ENCODE measurements around the gene UBE2L3. TPM values are rescaled to one million over a fixed set of nuclear protein-coding genes. Genes with fewer than 3 reads are reported as not detected.

The UBE2L3 gene
- polyA plus RNA-seq, 1 of the 3 experiments (the other 2 are of a cell fraction) = 41.2 TPM

- POLR2A ChIA-PET = no interaction called here
- CTCF ChIA-PET = interaction anchor here (1.5 to 11.2 kb wide), 2 partner anchors 16 to 18 kb away, joined by 5 to 145 read pairs; partner anchors contain the start of gene SDF2L1
- no peak overlapping the region for H3K9ac ChIP-seq
Measured at GRCh38 chr22:21622011-21622918, 54.8 kb downstream of the UBE2L3 start.

More at GRCh38 chr22:21622011-21622918, 54.8 kb downstream of the UBE2L3 start:
- Histone ChIP-seq H3K27me3 (ENCODE audit: insufficient read depth) (no peaks in the 10 kb centered on the region), H3K9me3 (no peaks in the 10 kb centered on the region), H3K4me3 (ENCODE audit: low read depth in 2 of 2, low read length in 1 of 2) (no peak overlapping the region), H3K27ac (ENCODE audit: low read depth in 2 of 2, low read length in 1 of 2) (no peak overlapping the region), H3K36me3 (replicated peaks in 1 of 2; ENCODE audit: control insufficient read depth in 1 of 2, insufficient read depth in 2 of 2, low read length in 1 of 2) (peaks cover 6 to 27% of the 10 kb centered on the region in 2 experiments), H4K20me1 (ENCODE audit: insufficient read depth) (peaks cover 91% of the 10 kb centered on the region), H3F3A (replicated peaks; ENCODE audit: insufficient read depth) (peaks cover 16% of the 10 kb centered on the region), H3K79me2 (ENCODE audit: insufficient read depth) (peaks cover 82% of the 10 kb centered on the region), H2AFZ (ENCODE audit: low read depth) (no peak overlapping the region), H3K9me2 (no peaks in the 10 kb centered on the region), H3K4me1 (ENCODE audit: control insufficient read depth in 1 of 2, insufficient read depth in 2 of 2, low read depth in 1 of 2, low read length in 1 of 2) (peaks cover 0 to 7% of the 10 kb centered on the region in 2 experiments; a peak in 1 of 4 replicates), H3K4me2 (no peak overlapping the region)
- 90% methylated on average over 16 of the region's 17 CpGs for WGBS (ENCODE audit: low lambda C conversion rate)
- peak; percentile 4 for DNase-seq
- TF ChIP-seq SIN3A (IDR thresholded peaks at IDR 0.05; ENCODE audit: borderline replicate concordance, low read depth, low read length) (no peak), NRF1 (IDR thresholded peaks at IDR 0.05; ENCODE audit: low read depth, low read length) (no peak), EP300 (IDR thresholded peaks at IDR 0.05; ENCODE audit: borderline replicate concordance in 1 of 2, low read depth in 1 of 2, low read length in 1 of 2) (no peak), CTCF (IDR thresholded peaks at IDR 0.05) (no peak), FOXJ3 (CRISPR knock-in tag; IDR thresholded peaks at IDR 0.05) (no peak), MAX (IDR thresholded peaks at IDR 0.05; ENCODE audit: low read depth) (no peak), EZH2phosphoT487 (IDR thresholded peaks at IDR 0.05; ENCODE audit: borderline replicate concordance, low read depth) (no peak), MEF2A (IDR thresholded peaks at IDR 0.05; ENCODE audit: borderline replicate concordance, low read depth) (no peak), TEAD4 (IDR thresholded peaks at IDR 0.05; ENCODE audit: borderline replicate concordance, insufficient read depth) (no peak), CHD2 (IDR thresholded peaks at IDR 0.05; ENCODE audit: low read length, partially characterized antibody) (no peak), NFIC (IDR thresholded peaks at IDR 0.05; ENCODE audit: borderline replicate concordance) (no peak), MXI1 (IDR thresholded peaks at IDR 0.05; ENCODE audit: low read depth, low read length) (no peak), SMC3 (IDR thresholded peaks at IDR 0.05; ENCODE audit: low read depth, low read length) (no peak), TAF1 (IDR thresholded peaks at IDR 0.05; ENCODE audit: borderline replicate concordance, low read depth, low read length) (no peak), FOXM1 (IDR thresholded peaks at IDR 0.05; ENCODE audit: low read depth) (no peak), REST (IDR thresholded peaks at IDR 0.05; ENCODE audit: low read depth, low read length) (no peak), JUND (IDR thresholded peaks at IDR 0.05) (no peak), POLR2AphosphoS5 (IDR thresholded peaks at IDR 0.05; ENCODE audit: low read depth, low read length) (no peak), TCF12 (IDR thresholded peaks at IDR 0.05) (no peak), PBX3 (IDR thresholded peaks at IDR 0.05) (no peak)
